HG02642 (cell line): ENCODE data around the gene LRRC25.
A peak's percentile ranks its signal among the peaks of the same experiment; 100 is the strongest.
"Not testable (repeated sequence)": the region's sequence is repeated elsewhere in the genome, so short reads cannot be mapped to it uniquely, and the experiment has no call there.

Experiments
- ATAC-seq: cut with Tn5 transposase; IDR thresholded peaks from one replicate; pipeline ENCODE4 v1.9.1; 2021; ENCODE audit warnings: mild to moderate bottlenecking; ENCODE audit not compliant: unreplicated experiment, poor library complexity

LRRC25 gene

GRCh38 chr19:18412610-18413239 lies 15.3 kb upstream of the LRRC25 start:
- no peak for ATAC-seq

- peak; percentile 57 for ATAC-seq
These were observed 10.6 kb upstream of the LRRC25 start for GRCh38 chr19:18408053-18408476.

DNA sequence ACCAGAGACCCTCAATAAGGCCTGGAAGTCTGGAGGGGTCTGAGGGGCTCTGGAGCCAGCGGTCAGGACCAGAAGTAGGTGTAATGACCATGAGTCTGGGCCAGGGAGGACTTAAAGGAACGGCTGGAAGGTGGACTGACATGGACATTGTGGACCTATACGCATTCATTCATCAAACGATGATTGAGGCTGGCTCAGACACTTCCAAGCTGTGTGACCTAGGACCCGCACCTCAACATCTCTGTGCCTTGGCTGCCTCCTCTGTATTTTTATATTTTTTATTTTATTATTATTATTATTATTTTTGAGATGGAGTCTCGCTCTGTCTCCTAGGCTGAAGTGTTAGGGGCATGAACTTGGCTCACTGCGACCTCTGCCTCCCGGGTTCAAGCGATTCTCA lies 9.3 kb upstream of the LRRC25 start:
- no peak for ATAC-seq

DNA sequence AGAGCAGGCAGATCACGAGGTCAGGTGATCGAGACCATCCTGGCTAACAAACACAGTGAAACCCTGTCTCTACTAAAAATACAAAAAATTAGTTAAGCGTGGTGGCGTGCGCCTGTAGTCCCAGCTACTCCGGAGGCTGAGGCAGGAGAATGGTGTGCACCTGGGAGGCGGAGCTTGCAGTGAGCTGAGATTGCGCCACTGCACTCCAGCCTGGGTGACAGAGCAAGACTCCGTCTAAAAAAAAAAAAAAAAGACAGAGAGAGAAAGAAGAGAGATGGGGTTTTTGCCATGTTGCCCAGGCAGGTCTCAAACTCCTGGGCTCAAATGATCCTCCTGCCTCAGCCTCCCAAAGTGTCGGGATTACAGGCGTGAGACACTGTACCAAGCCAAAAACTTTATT lies 8.3 kb upstream of the LRRC25 start:
- not testable (repeated sequence) for ATAC-seq

DNA sequence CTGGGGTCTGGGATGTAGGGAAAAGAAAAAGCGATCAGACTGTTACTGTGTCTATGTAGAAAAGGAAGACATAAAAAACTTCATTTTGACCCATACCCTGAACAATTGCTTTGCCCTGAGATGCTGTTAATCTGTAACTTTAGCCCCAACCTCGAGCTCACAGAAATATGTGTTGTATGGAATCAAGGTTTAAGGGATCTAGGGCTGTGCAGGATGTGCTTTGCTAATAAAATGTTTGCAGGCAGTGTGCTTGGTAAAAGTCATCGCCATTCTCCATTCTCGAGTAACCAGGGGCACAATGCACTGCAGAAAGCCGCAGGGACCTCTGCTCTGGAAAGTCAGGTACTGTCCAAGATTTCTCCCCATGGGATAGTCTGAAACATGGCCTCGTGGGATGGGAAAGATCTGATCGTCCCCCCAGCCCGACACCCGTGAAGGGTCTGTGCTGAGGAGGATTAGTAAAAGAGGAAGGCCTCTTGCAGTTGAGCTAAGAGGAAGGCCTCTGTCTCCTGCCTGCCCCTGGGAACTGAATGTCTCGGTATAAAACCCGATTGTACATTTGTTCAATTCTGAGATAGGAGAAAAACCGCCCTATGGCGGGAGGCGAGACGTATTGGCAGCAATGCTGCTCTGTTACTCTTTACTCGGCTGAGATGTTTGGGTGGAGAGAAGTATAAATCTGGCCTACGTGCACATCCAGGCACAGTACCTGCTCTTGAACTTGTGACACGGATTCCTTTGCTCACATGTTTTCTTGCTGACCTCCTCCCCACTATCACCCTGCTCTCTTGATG lies 5.2 kb upstream of the LRRC25 start:
- not testable (repeated sequence) for ATAC-seq

DNA sequence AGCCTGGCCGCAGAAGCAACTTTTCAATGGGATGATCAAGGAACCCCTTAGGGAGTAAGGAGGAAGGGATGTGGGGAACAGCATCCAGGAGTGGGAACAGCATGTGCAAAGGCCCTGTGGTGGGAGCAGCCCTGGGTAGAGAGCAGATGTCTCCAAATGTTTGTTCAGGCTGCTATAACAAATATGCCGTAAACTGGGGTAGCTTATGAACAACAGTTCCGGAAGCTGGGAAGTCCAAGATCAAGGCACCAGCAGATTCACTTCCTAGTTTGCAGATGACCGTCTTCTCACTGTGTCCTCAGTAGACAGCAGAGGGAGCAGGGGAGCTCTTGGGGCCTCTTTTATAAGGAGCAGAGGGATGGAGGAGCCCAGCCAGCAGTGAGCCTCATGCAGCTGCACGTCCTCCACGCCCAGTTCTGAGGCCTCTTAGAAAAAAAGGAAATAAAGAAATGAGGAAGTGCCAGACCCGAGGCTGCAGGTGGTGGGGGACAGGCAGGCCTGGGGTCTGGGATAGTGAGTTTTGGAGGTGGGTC lies 4.2 kb upstream of the LRRC25 start:
- ATAC-seq: no peak

DNA sequence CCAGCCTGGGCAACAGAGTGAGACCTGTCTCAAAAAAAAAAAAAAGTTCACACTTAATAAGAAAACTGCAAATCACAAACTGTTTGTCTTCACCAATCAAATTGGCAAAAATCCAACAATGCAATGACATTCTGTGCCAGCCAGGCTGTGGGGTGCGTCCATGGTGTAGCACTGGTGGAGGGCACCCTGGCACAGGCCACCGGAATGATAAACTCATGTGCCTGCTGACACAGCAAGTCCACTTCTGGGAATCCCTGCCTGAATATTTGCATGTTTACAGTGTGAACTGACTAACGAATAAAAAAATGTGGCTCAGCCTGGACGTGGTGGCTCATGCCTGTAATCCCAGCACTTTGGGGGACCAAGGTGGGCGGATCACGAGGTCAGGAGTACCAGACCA lies 1.6 kb upstream of the LRRC25 start:
- ATAC-seq: no peak

DNA sequence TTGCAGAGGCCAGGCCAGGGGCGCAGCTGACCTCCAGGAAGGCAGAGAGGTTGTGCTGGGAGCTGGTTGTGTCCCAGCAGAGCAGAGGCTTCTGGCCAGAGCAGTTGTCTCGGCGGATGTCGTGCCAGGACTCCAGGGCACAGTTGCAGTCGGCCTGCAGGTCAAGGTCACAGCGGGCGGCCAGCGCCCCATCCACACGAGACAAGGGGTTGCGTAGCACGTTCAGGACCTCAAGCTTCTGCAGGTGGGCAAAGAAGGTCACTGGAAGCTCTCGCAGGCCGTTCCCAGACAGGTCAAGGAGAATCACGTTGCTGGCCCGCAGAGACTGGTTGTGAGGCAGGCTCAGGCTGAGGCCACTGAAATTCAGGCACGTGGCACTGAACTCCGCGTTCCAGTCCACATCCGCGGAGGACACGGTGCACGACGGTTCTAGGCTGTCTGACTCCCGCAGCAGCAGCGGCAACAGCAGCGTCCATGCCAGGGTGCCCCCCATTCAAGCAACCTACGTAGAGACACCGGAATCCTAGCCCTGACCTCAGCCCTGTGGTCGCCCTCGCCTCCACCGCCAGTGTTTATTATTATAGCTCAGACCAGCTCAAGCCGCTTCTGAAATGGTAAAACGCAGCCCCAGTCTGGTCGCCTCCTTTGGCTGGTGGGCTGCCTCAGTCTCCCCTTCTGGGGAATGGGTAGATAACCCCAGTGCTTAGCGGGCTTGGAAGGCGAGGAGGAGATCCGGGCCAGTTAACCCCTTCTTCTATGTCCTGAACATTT lies 766 bp downstream of the LRRC25 start:
- no peak for ATAC-seq

DNA sequence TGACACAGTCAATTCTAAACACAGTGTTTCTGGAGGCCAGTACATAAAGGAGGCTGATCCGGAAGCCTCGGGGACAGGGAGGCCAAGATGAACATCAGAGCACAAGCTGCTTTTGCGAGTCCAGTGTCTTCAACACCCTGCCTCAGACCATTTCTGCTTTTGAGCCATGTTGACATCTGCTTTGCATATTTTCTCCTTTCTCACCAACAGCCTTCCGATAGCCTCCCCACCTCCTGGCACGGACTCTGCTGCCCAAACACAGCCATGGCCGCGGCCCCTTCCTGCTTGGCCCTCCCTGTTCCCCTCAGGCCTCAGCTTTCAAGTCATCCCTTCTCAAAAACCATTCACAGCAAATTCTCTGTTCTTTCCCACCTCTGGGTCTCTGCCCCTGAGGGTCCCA lies 3.6 kb downstream of the LRRC25 start:
- no peak for ATAC-seq

DNA sequence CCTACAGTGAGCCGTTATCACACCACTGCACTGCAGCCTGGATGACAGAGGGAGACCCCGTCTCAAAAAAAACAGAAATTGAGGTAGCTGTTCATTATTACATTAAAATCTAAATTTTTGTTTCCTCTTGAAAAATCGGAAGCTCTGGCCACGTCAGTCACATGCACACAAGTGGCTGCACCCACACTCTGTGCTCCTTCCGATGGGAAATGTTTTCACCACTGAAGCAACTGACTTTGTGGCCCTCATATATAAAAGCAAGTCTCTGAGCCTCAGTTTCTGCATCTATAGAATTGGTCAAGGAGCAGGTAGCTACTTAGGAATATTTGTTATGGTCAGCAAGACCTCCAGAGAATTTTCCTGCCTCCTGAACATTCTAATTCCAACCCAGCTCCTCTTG lies 4.5 kb downstream of the LRRC25 start:
- ATAC-seq: no peak

GRCh38 chr19:18392417-18392816 lies 5.0 kb downstream of the LRRC25 start:
- no peak for ATAC-seq

- ATAC-seq: no peak
These were observed 5.8 kb downstream of the LRRC25 start for GRCh38 chr19:18391509-18392075.

GRCh38 chr19:18390065-18390907 lies 7.1 kb downstream of the LRRC25 start:
- no peak for ATAC-seq

- no peak for ATAC-seq
These were observed 7.7 kb downstream of the LRRC25 start for GRCh38 chr19:18389726-18390064.

DNA sequence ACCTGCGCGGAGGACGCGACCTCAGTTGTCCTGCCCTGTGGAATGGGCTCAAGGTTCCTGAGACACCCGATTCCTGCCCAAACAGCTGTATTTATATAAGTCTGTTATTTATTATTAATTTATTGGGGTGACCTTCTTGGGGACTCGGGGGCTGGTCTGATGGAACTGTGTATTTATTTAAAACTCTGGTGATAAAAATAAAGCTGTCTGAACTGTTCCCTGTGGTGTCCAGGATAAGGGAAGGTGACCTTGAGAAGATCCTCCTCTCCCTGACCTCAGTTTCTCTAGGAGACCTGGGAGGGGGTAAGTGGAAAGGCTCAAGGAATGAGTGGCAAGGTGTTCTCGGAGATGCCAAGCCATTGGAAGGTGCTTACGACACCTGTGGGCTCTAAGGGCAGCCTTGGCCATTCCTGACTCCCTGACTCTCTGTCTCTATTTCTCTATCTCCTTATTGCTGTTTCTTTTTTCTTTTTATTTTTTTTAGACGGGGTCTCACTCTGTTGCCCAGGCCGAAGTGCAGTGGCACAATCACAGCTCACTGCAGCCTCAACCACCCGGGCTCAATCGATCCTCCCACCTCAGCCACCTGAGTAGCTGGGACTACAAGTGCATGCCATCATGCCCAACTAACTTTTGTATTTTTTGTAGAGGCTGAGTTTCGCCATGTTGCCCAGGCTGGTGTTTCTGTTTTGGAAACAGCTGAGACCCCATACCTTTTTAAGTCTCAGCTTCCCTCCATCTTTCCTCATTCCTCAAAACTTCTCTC lies 8.3 kb downstream of the LRRC25 start:
- ATAC-seq: no peak

DNA sequence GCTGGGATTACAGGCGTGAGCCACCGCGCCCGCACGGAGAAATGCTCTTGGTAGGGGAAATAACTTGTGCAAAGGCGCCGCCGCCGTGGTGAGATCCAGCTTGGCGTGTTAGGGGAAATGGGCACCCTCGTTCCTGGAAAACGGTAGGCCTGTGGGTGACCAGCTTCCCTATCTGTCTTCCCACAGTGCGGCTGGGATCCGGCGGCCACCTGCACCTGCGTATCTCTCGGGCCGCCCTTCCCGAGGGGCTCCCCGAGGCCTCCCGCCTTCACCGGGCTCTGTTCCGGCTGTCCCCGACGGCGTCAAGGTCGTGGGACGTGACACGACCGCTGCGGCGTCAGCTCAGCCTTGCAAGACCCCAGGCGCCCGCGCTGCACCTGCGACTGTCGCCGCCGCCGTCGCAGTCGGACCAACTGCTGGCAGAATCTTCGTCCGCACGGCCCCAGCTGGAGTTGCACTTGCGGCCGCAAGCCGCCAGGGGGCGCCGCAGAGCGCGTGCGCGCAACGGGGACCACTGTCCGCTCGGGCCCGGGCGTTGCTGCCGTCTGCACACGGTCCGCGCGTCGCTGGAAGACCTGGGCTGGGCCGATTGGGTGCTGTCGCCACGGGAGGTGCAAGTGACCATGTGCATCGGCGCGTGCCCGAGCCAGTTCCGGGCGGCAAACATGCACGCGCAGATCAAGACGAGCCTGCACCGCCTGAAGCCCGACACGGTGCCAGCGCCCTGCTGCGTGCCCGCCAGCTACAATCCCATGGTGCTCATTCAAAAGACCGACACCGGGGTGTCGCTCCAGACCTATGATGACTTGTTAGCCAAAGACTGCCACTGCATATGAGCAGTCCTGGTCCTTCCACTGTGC lies 9.1 kb downstream of the LRRC25 start:
- peak; percentile 74 for ATAC-seq

GRCh38 chr19:18386543-18387271 lies 10.7 kb downstream of the LRRC25 start:
- no peak for ATAC-seq
